Right renal pelvis (tissue), 4 donors: Measurements from ENCODE around the gene FAAP100. TPM values are rescaled to one million over a fixed set of nuclear protein-coding genes. Genes with fewer than 3 reads are reported as not detected.
"Not testable (repeated sequence)": the region's sequence is repeated elsewhere in the genome, so short reads cannot be mapped to it uniquely, and the experiment has no call there.

Experiments
- DNase-seq, 4 donors: peaks; one replicate each; pipeline ENCODE4 v3.0.0-alpha.2; 2013; ENCODE audit warnings: low read depth in 4 of 4, low spot score in 3 of 4, missing footprints in 1 of 4
- polyA plus RNA-seq, 4 donors: library from polyadenylated mRNA; unstranded; fragments of 120-200 nt; gene quantifications; one replicate each; pipeline ENCODE4 v1.2.1, GENCODE V29; 2013; ENCODE audit not compliant: insufficient read length in 4 of 4

Gene FAAP100
- polyA plus RNA-seq, 4 donors: 23.5 to 31.1 (median 25.0) TPM

DNA sequence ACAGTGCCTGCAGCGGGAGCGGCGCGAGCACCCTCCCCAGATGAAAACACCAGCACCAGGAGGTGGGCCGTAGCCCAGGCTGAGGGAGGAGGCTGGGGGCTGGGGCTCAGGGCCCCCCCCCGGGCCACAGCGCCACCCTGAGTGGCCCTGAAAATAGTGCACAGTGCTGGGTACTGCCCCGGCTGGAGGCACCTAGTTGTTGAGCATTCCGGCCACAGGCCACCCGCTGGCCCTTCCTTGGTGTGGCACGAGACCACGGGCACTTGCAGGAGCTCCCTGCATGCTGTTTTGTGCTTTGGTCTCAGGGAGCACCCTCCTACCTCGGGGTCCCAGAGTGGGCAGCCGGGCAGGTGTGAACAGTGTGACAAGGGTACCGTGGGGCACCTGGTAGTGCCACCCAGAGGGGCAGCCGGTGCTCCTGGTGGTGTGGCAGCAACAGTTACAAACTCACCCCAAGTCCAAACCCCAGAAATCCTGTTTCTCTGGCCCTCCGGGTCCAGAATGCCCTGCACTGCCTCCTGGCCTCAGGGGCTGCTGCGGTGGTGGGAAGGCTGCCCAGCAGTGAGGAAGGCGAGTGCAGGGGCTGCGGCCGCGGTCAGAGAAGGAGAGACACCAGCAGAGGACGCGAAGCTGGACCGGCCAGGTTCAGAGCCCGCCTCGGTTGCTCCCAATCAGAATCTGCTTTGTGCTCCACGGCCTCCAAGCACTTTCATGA, 12.0 kb downstream of the FAAP100 start:
- no peak for DNase-seq

DNA sequence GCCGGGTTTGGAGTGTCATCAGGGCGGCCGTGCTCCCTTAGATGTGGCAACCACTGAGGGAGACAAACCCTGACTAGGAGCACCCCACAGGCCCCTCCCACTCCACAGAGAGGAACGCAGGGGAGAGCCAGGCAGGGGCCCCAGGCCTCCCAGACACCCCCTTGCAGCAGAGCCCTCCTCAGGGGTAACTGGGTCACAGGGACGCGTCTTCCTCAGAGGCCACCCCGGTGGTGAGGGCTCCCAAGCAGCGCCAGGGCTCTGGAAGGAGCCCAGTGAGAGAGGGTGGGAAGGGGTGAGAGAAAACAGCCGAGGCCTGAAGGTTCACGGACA, 12.6 kb downstream of the FAAP100 start:
- DNase-seq: no peak

DNA sequence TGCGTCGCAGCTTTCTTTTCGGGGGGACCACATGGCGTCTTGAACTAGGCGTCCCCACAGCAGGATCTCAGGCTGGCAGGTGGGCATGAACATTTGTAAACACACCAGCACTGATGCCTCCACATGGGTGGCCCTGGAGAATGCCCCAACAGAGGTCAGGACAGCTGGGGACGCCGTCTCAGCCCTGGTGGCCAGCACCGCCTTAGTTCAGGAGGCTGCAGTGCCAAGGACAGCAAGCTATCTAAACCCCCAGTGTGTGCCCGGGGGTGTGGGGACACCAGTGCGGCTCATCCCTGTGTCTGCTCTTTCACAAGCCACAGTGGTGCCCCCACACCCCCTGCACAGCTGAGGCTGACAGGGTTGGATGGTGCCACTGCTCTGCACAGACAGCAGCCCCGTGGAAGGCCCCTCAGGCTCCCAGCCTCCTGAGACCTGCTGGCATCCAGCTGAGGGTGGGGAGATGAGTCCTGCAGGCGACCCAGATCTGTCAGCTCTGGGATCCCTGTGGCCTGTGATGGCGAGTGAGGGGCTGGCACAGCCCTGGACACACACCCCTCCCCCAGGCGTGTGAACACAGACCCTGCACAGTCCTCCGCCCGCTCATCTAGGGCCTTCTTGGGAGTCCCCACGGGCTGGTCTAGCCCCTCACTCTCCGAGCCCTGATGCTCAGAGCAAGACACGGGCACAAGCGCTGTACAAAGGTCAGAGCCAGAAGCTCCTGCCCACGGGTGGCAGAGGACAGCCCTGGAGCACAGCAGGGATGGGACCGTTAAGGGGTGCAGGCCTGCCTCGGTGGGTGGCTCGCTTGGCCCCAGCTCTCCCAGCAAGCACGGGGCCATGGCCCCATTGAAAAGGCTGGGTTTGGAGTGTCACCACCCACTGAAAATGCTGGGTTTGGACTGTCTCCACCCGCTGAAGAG, 13.2 kb downstream of the FAAP100 start:
- no peak for DNase-seq

DNA sequence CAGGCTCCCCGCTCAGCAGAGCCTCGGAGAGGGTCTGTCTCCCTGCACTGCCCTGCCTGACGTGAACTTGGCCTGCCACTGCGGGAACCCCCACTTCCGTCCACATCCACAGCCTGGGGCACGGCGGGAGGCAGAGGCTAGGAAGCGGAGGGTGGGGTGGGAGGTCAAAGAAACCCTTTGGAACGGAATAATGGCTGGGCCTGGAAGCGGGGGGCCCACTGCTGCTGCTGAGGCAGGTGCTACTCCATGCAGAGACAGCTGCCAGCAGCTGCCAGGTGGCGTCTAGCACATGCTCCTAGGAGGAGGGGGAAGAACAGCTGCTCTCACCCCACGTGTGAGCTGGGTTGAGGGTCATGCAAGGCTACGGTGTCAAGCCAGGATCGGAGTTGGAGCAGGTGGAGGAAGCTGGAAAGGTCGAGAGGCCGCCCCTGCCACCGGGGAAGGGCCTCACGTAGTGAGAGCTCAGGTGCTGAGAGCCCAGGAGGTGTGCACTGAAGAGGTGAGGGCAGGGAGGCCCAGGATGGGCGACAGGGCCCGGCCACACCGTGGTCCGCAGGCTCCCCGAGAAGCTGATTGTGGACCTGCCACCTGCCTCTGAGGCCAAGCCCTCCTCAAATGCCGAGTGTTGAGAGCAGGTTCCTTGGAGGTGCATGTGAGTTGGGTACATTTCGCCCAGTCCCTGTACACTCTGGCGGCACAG, 14.1 kb downstream of the FAAP100 start:
- no peak for DNase-seq

DNA sequence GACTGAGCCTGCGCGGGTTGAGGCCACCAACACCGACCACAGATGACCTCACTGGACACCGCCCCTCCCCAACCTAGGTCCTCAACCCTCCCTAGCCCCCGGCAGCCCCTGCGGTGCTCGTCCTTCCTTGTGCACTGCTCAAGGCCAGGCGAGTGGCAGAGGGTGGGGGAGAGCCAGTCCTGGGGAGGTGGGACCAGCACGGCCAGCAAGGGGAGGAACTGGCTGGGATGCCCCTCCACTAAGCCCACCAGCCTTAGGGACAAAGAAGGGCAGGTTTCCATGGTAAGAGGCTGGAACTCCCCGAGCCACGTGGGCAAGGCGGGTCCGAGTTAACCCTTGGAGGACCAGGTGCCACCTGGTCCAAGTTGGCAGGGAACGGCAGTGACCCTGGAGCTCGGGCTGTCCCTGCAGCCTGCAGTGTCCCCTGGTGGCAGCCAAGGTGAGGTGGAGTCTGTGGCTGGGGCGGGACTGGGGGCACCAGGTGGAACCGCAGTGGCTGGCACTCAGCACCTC, 14.8 kb downstream of the FAAP100 start:
- no peak for DNase-seq

DNA sequence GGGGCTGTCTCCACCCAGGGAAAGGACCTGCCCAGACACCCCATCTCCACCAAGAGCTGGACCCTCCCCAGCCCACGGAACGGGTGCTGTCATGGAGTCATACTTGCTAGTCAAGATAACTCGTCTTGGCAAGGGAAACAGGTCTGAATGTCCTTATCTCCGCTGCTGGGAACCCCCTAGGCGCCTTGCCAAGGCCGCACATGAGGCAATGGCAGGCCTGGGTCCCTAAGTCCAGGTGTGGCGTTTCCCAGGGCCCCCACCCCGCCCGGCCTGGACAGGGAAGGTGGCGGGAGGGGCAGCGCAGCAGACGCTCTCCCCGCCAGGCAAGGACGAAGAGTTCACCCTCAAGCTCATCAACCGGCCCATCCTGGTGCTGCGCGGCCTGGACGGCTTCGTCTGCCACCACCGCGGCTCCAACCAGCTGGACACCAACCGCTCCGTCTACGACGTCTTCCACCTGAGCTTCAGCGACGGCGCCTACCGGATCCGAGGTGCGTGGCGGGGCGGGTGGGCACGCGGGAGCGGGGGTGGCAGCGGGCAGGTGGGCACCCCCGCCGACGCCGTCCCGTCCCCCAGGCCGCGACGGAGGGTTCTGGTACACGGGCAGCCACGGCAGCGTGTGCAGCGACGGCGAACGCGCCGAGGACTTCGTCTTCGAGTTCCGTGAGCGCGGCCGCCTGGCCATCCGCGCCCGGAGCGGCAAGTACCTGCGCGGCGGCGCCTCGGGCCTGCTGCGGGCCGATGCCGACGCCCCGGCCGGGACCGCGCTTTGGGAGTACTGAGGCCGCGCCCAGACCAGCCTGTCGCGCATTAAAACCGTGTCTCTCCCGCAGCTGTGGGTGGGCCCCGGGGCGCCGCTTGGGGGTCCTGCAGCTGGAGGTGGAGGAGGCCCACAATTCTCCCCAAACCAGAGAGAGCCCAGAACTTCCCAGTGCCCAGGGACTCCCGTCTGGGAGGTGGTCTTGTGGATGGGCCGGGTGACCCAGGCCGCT, 15.6 kb downstream of the FAAP100 start:
- no peak for DNase-seq

DNA sequence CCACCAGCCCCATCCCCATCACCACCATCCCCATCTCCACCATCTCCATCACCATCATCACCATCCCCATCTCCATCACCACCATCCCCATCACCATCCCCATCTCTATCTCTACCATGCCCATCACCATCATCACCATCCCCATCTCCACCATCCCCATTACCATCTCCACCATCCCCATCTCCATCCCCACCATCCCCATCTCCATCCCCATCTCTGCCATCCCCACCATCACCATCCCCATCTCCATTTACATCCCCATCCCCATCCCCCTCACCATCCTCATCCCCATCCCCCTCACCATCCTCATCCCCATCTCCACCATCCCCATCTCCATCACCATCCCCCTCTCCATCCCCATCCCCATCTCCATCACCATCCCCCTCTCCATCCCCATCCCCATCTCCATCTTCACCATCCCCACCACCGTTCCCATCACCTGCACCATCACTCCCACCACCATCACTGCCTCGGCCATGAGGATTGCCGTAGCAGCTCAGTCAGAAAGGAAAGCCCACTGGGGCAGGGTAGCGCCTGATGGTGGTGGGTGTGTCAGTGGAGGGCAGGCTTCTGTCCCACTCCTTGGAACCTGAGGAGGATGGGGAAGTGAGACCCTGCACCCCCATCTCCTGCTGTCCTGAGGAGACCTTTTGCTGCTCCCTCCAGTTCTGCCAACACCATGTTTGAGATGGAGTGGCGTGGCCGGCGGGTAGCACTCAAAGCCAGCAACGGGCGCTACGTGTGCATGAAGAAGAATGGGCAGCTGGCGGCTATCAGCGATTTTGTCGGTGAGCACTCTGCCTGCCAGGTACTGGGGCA, 16.5 kb downstream of the FAAP100 start:
- DNase-seq: no peak

DNA sequence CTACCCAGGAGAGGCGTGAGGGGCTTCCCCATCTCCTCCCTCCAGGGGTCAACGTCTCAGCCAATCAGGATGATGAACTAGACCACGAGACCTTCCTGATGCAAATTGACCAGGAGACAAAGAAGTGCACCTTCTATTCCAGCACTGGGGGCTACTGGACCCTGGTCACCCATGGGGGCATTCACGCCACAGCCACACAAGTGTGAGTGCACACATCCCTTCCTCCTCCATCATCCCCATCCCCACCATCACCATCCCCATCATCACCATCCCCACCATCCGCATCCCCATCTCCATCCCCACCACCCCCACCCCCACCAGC, 17.2 kb downstream of the FAAP100 start:
- no peak for DNase-seq

DNA sequence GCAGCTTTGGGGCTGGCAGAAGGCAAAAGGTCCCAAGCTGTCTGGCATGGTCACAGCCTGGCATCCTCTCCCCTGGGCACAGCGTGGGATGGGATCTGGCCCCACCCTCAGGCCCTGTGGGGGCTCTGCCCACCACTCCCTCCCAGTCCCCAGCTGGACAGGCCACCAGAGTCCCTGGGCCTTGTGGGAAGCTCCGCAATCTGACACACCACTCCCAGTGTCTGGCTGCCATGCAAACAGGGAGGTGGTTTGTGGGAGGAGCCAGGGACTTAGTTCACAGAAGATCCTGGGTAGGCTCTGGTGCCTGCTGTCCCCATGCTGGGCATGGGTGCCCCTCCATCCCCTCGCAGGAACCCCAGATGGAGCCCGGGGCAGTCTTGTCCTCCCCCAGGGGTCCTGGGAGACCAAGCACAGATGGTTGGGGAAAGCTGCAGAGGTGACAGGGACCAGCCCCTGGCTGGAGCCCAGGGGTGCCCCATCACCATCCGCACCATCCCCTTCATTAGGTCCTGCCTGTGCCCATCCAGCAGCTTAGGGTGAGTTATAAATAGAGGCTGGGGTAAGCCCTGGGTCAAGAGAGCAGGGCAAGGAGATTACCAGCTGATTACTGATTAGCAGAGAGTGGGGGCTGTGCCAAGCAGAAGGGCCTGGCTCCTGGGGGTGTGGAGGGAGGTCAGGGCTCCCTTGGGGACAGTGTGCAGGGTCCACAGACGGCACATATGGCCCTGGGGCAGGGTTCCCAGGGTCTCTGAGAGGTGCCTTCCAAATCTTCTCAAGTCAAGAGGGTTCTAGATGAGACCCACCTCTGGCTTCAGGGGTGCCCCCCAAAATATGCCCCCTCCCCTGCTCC, 17.8 kb downstream of the FAAP100 start:
- DNase-seq: no peak

DNA sequence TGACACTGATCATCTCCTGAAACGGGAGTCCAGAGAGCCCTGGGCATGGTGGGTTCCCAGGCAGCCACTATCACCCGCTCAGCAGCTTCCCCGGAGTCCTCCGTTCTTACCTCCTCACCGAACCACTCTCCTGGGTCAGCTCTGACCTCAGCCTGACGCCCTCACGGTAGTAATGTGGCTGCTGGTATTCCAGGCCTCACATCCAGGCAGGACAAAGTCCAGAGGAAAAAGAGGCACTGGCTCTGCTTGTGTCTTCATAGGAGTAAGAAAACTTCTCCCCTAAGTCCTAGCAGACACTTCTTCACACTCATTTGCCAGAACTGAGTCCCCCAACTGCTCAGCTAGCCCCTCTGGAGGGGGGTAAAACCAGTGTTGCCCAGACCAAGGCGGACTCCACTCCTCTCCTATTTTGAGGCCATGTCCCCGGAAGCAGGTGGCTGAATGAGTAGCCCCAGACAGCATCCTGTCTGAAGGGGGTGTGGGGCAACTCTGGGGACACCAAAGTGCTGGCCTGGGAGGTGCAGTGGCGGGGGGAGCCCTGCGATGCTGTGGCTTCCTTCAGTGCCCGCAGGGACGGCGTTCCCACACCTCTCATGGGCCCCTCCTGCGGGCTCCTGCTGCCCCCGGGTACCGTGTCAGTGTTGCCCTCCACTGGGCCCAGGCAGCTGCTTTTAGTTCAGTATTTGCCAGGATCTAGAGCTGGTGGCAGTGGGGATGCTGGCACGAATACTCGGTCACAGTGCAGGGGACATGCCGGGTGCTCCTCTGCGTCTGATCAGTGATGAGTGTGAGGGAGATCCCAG, 18.6 kb downstream of the FAAP100 start:
- no peak for DNase-seq

DNA sequence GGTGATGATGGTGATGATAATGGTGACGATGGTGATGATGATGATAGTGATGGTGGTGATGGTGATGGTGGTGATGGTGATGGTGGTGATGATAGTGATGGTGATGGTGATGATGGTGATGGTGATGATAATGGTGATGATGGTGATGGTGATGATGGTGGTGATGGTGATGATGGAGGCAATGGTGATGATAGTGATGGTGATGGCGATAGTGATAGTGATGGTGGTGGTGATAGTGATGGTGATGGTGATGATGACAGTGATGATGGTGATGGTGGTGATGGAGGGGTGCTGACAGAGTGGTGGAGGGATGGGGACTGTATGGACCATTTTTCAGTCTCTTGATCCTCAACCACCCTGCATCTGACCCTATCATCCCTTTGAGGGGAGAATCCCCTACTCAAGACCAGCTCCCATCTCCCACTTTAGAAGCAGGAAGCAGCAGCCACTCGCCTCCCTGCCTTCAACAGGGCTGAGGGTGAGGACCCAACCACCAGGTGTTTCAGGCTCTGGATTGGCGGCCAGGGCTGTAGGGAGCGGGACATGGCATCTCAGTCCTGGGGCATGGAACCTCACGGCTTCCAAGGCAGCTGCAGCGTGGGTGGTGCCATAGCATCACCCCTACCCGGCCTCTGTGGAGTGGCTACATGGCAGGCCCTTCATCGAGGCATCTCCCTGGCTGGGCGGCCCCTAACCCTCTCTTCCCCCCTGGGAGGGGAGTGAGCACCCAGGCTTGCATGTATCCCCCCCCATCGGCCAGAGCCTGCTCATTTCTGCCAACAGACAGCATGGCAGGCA, 19.5 kb downstream of the FAAP100 start:
- no peak for DNase-seq

DNA sequence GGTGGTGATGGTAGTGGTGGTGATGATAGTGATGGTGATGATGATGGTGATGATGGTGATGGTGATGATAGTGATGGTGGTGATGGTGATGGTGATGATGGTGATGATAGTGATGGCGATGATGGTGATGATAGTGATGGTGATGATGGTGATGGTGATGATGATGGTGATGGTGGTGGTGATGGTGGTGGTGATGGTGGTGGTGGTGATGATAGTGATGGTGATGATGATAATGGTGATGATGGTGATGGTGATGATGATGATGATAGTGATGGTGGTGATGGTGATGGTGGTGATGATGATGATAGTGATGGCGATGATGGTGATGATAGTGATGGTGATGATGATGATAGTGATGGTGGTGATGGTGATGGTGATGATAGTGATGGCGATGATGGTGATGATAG, 20.2 kb downstream of the FAAP100 start:
- not testable (repeated sequence) for DNase-seq

DNA sequence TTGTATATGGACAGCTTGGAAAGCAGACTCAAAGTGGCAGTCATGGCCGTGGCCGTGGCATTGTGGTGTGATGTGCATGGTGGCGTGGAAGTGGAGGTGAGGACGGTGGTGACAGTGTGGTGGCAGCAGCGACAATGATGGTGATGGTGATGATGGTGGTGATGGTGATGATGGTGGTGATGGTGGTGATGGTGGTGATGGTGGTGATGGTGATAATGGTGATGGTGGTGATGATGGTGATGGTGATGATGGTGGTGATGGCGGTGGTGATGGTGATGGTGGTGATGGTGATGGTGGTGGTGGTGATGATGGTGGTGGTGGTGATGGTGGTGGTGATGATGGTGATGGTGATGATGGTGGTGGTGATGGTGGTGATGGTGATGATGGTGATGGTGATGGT, 21.1 kb downstream of the FAAP100 start:
- DNase-seq: not testable (repeated sequence)

DNA sequence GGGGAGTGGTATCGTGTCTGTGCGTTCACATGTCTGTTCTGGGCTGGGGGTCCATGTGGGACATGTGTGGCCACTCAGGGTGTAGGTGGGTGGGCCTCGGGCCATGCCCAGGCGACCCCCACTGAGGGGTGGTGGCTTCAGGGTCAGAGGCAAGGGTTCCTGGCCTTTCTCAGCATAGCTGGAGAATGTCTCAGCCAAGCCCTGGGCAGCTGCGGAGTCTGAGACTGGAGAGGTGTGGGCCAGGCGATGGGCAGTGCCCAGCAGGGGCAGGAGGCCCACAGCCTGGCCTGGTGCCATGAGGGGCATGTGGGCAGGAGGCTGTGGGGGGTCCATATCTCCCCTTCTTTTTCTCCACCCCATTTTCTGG, 22.7 kb downstream of the FAAP100 start:
- no peak for DNase-seq

DNA sequence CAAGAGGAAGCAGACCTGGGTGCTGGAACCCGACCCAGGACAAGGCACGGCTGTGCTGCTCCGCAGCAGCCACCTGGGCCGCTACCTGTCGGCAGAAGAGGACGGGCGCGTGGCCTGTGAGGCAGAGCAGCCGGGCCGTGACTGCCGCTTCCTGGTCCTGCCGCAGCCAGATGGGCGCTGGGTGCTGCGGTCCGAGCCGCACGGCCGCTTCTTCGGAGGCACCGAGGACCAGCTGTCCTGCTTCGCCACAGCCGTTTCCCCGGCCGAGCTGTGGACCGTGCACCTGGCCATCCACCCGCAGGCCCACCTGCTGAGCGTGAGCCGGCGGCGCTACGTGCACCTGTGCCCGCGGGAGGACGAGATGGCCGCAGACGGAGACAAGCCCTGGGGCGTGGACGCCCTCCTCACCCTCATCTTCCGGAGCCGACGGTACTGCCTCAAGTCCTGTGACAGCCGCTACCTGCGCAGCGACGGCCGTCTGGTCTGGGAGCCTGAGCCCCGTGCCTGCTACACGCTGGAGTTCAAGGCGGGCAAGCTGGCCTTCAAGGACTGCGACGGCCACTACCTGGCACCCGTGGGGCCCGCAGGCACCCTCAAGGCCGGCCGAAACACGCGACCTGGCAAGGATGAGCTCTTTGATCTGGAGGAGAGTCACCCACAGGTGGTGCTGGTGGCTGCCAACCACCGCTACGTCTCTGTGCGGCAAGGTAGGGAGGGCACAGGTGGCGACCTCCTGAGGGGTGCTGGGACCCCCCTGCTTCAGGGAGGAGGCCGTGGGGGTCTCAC, 23.3 kb downstream of the FAAP100 start:
- DNase-seq: no peak

DNA sequence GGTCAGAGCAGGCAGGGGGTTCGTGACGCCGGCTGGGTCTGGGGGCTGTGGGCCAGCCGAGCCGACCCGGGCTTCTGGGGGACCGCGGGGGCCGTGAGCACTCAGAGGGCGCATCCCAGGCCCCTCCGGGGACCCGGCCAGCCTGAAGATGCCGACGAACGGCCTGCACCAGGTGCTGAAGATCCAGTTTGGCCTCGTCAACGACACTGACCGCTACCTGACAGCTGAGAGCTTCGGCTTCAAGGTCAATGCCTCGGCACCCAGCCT, 23.8 kb downstream of the FAAP100 start:
- DNase-seq: no peak
